ENCODE data around the gene INSRR.

The INSRR gene

GRCh38 chr1:156858959-156859522, at the start of gene INSRR:
INSRR (minus strand) TSS chr1:156859117; CDS start chr1:156858621, 496 bp downstream.
- no peak for DNase-seq

- DNase-seq = no peak
Measured at GRCh38 chr1:156908541-156908940, 49.6 kb upstream of the INSRR start.

GRCh38 chr1:156906206-156906906, 47.4 kb upstream of the INSRR start:
- DNase-seq = no peak

- no peak for DNase-seq
Measured at GRCh38 chr1:156905651-156906050, 46.7 kb upstream of the INSRR start.

- no peak for DNase-seq
Measured at GRCh38 chr1:156905176-156905575, 46.3 kb upstream of the INSRR start.

GRCh38 chr1:156904187-156904959, 45.5 kb upstream of the INSRR start:
- no peak for DNase-seq

- DNase-seq = no peak
Measured at GRCh38 chr1:156903328-156904091, 44.6 kb upstream of the INSRR start.

- DNase-seq = no peak
Measured at GRCh38 chr1:156901966-156902915, 43.3 kb upstream of the INSRR start.

GRCh38 chr1:156901590-156901900, 42.6 kb upstream of the INSRR start:
- DNase-seq = no peak

- no peak for DNase-seq
Measured at GRCh38 chr1:156900896-156901589, 42.1 kb upstream of the INSRR start.

GRCh38 chr1:156899956-156900718, 41.2 kb upstream of the INSRR start:
- DNase-seq = no peak

GRCh38 chr1:156898971-156899664, 40.2 kb upstream of the INSRR start:
- no peak for DNase-seq

- DNase-seq = no peak
Measured at GRCh38 chr1:156898161-156898566, 39.2 kb upstream of the INSRR start.

GRCh38 chr1:156897078-156897825, 38.3 kb upstream of the INSRR start:
- no peak for DNase-seq

- DNase-seq = no peak
Measured at GRCh38 chr1:156896490-156897033, 37.6 kb upstream of the INSRR start.

GRCh38 chr1:156895927-156896326, 37.0 kb upstream of the INSRR start:
- DNase-seq = no peak

GRCh38 chr1:156895455-156895812, 36.5 kb upstream of the INSRR start:
- no peak for DNase-seq

GRCh38 chr1:156894711-156895454, 36.0 kb upstream of the INSRR start:
- DNase-seq = no peak
